ENCODE data around the gene RIMBP2. TPM values are rescaled to one million over a fixed set of nuclear protein-coding genes. Genes with fewer than 3 reads are reported as not detected.

RIMBP2 gene
- total RNA-seq, 1 donor from 2014 or later, result 0.99 TPM

- Histone ChIP-seq H3K4me2 (no peak overlapping the region), H3K4me3 (no peak overlapping the region), H4K20me1 (ENCODE audit: low read depth) (no peaks in the 10 kb centered on the region), H3K36me3 (no peaks in the 10 kb centered on the region), H3K27ac (no peak overlapping the region), H2AFZ (replicated peaks) (no peak overlapping the region), H3K27me3 (peaks cover 7% of the 10 kb centered on the region), H3F3A (ENCODE audit: low read depth) (no peaks in the 10 kb centered on the region), H3K9ac (no peak overlapping the region), H3K4me1 (no peaks in the 10 kb centered on the region), H3K79me2 (ENCODE audit: low read depth) (no peaks in the 10 kb centered on the region), H3K9me3 (ENCODE audit: low read depth) (no peaks in the 10 kb centered on the region)
- Mint-ChIP-seq H3K36me3 (no peaks in the 10 kb centered on the region), H3K9me3 (no peaks in the 10 kb centered on the region), H3K27ac (no peak overlapping the region), H3K4me1 (peaks cover 24% of the 10 kb centered on the region), H3K4me3 (no peak overlapping the region), H3K27me3 (ENCODE audit: insufficient read depth, low read depth) (peaks cover 2% of the 10 kb centered on the region)
- TF ChIP-seq EZH2phosphoT487 (IDR thresholded peaks at IDR 0.05) (no peak), EZH2 (IDR thresholded peaks at IDR 0.05) (no peak), CTCF (IDR thresholded peaks at IDR 0.05) (no peak)
- no peak for DNase-seq (ENCODE audit: low spot score)
Measured at GRCh38 chr12:130347588-130347987, 368.5 kb downstream of the RIMBP2 start.

Other genes with a start within 250 kb of the RIMBP2 start
- gene STX2, start 123.0 kb upstream of the RIMBP2 start, total RNA-seq (ENCODE audit: low replicate concordance), result 36.7 and 44.0 TPM in 2 replicates
- 699 and 1,370 TPM in 2 replicates for gene RAN, start 155.8 kb upstream of the RIMBP2 start, total RNA-seq (ENCODE audit: low replicate concordance)
- 0.40 TPM in 1 of 2 replicates, not detected in the other for gene ADGRD1, start 237.6 kb upstream of the RIMBP2 start, total RNA-seq (ENCODE audit: low replicate concordance)